HepG2 (cell line): ENCODE results near the gene PHRF1. TPM values are rescaled to one million over a fixed set of nuclear protein-coding genes. Genes with fewer than 3 reads are reported as not detected.

ENCODE experiments used
- ARID4A ChIP-seq: sonication (generic); formaldehyde crosslinking; IDR thresholded peaks from 2 replicates; pipeline ENCODE4 v1.5.0; 2020; ENCODE audit warnings: mild to moderate bottlenecking, missing genetic modification reagents, borderline replicate concordance
- BHLHE40 ChIP-seq: IDR thresholded peaks from 2 replicates; pipeline ENCODE4 v1.6.1; 2011; ENCODE audit warnings: low read length, improper control_type of control experiment
- HDAC1 ChIP-seq: sonication (generic); formaldehyde crosslinking; IDR thresholded peaks from 2 replicates; pipeline ENCODE4 v1.5.1; 2020; ENCODE audit warnings: mild to moderate bottlenecking, missing genetic modification reagents
- HDAC2 ChIP-seq: sonication (generic); formaldehyde crosslinking; IDR thresholded peaks from 2 replicates; pipeline ENCODE4 v1.4.0; 2020; ENCODE audit warnings: missing genetic modification reagents
- HES4 ChIP-seq: sonication (generic); formaldehyde crosslinking; IDR thresholded peaks from 2 replicates; pipeline ENCODE4 v1.9.0; 2021; ENCODE audit warnings: mild to moderate bottlenecking, missing genetic modification reagents, borderline replicate concordance
- JARID2 ChIP-seq: sonication (generic); formaldehyde crosslinking; IDR thresholded peaks from 2 replicates; pipeline ENCODE4 v1.8.1; 2023; ENCODE audit warnings: missing genetic modification reagents, inconsistent platforms; ENCODE audit not compliant: insufficient replicate concordance
- MEIS2 ChIP-seq: sonication (generic); formaldehyde crosslinking; IDR thresholded peaks from 2 replicates; pipeline ENCODE4 v1.9.0; 2021; ENCODE audit warnings: mild to moderate bottlenecking, missing genetic modification reagents
- PHF21A ChIP-seq: sonication (generic); formaldehyde crosslinking; IDR thresholded peaks from 2 replicates; pipeline ENCODE4 v1.5.0; 2020; ENCODE audit warnings: mild to moderate bottlenecking, missing genetic modification reagents
- SIN3B ChIP-seq: fragments of 150-350 bp; IDR thresholded peaks from 2 replicates; pipeline ENCODE4 v1.6.1; 2014; ENCODE audit warnings: low read length
- SNAPC5 ChIP-seq: sonication (generic); formaldehyde crosslinking; IDR thresholded peaks from 2 replicates; pipeline ENCODE4 v1.8.1; 2023; ENCODE audit warnings: mild to moderate bottlenecking, missing genetic modification reagents, borderline replicate concordance
- YEATS2 ChIP-seq: sonication (generic); formaldehyde crosslinking; IDR thresholded peaks from 2 replicates; pipeline ENCODE4 v1.4.0; 2020; ENCODE audit warnings: missing genetic modification reagents, borderline replicate concordance
- ZBTB21 ChIP-seq: sonication (generic); formaldehyde crosslinking; IDR thresholded peaks from 2 replicates; pipeline ENCODE4 v1.4.0; 2020; ENCODE audit warnings: missing genetic modification reagents
- ZNF160 ChIP-seq: sonication (generic); formaldehyde crosslinking; IDR thresholded peaks from 2 replicates; pipeline ENCODE4 v1.8.0; 2022; ENCODE audit warnings: mild to moderate bottlenecking, inconsistent platforms, missing genetic modification reagents
- ZNF205 ChIP-seq: IDR thresholded peaks from 2 replicates; pipeline ENCODE4 v1.6.1; 2018; ENCODE audit warnings: missing biosample characterization, missing genetic modification reagents
- ZNF484 ChIP-seq: sonication (generic); formaldehyde crosslinking; IDR thresholded peaks from 2 replicates; pipeline ENCODE4 v1.5.1; 2020; ENCODE audit warnings: mild to moderate bottlenecking, low read depth, missing genetic modification reagents, borderline replicate concordance
- ZNF878 ChIP-seq: sonication (generic); formaldehyde crosslinking; IDR thresholded peaks from 2 replicates; pipeline ENCODE4 v1.8.1; 2023; ENCODE audit warnings: mild to moderate bottlenecking, missing genetic modification reagents, moderate library complexity
- polyA plus RNA-seq, 8 experiments: library from polyadenylated mRNA; depleted of rRNA in 3 of 8; stranded (reverse) in 7 of 8; unstranded in 1 of 8; fragments of >200 nt; fragmentation: Illumina TruSeq in 4 of 8; extraction: Trizol in 4 of 8; gene quantifications; 2 replicates each; pipeline versions ENCODE4 v1.2.1 to v1.2.3, GENCODE V29; 2011 to 2016; ENCODE audit warnings: low read depth in 4 of 8, missing spikeins in 1 of 8, mixed read lengths in 1 of 8; ENCODE audit not compliant: insufficient read depth in 1 of 8
- total RNA-seq, 5 experiments: library from RNA; depleted of rRNA; stranded (reverse); fragments of >200 nt; fragmentation: Illumina TruSeq; extraction: Trizol; gene quantifications; 2 replicates each; pipeline ENCODE4 v1.2.3, GENCODE V29; 2016; ENCODE audit warnings: low read depth in 1 of 5
- TF ChIP-seq, protein P1 (sequence below): sonication (generic); formaldehyde crosslinking; IDR thresholded peaks from 2 replicates; pipeline ENCODE4 v1.5.1; 2020; ENCODE audit warnings: mild to moderate bottlenecking, missing genetic modification reagents, borderline replicate concordance
- TF ChIP-seq, protein P2 (sequence below): sonication (generic); formaldehyde crosslinking; IDR thresholded peaks from 2 replicates; pipeline ENCODE4 v1.4.0; 2020; ENCODE audit warnings: missing genetic modification reagents

PHRF1 gene
- total and polyA plus RNA-seq, 2 of the 13 experiments (the other 11 are each of a cell fraction or from before 2014, with no cell fraction given) = 8.2 to 16.7 TPM

DNA sequence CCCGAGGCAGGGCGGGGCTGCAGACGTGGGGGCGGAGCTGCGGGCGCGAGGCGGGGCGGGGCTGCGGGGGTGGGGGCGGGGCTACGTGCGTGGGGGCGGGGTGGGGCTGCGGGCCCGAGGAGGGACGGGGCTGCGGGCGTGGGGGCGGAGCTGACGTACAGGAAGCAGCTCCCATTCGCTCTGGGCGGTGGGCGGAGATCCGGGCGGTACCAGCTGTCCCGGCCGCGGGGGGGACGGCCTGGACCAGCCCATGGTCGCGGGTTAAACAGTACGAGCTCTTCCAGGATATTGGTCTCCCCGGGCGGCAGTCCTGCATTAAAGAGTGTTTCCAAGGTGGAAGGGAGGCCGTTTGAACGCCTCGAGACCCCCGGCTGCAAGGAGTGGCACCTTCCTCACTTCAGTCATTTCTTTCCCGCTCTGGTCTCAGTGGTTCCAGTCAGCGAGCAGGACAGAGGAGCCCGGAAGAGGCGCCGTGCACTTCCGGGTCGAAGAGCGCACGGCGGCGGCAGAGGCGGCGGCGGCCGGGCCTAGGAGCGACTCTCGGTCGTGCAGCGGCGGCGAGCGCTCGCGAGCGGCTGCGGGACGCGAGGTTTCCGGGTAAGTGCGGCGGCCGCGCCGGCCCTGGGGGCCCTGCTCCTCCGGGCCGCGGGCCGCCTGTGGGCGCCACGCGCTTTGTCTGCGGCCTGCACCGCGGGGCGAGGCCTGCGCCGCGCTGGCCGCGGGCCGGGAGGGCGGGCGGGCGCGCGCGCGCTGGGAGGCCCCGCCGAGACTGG is at the start of gene PHRF1 (continued):
- TF ChIP-seq ARID4A (no peak), ZNF160 (CRISPR knock-in tag) (0 out of 2 replicates have a peak, but pooled peaks have one; percentile 60), MEIS2 (CRISPR knock-in tag) (0 out of 2 replicates have a peak, but pooled peaks have one; percentile 42), BHLHE40 (peak; percentile 96), HDAC2 (CRISPR knock-in tag) (peak; percentile 39; the same call in 1 of the 2 replicates), HES4 (0 out of 2 replicates have a peak, but pooled peaks have one; percentile 21), YEATS2 (CRISPR knock-in tag) (peak; percentile 45; the same call in 1 of the 2 replicates), PHF21A (CRISPR knock-in tag) (no peak), HDAC1 (peak; percentile 38), ZNF878 (CRISPR knock-in tag) (0 out of 2 replicates have a peak, but pooled peaks have one; percentile 42), ZNF484 (CRISPR knock-in tag) (0 out of 2 replicates have a peak, but pooled peaks have one; percentile 45), JARID2 (peak; percentile 63), ZNF205 (CRISPR knock-in tag) (peak; percentile 70), SNAPC5 (CRISPR knock-in tag) (no peak), SIN3B (no peak), ZBTB21 (0 out of 2 replicates have a peak, but pooled peaks have one; percentile 23)
- TF ChIP-seq, protein P1, sequence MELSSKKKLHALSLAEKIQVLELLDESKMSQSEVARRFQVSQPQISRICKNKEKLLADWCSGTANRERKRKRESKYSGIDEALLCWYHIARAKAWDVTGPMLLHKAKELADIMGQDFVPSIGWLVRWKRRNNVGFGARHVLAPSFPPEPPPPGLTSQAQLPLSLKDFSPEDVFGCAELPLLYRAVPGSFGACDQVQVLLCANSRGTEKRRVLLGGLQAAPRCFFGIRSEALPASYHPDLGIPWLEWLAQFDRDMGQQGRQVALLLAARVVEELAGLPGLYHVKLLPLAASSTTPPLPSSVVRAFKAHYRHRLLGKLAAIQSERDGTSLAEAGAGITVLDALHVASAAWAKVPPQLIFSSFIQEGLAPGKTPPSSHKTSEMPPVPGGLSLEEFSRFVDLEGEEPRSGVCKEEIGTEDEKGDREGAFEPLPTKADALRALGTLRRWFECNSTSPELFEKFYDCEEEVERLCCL = no peak
- TF ChIP-seq, protein P2, sequence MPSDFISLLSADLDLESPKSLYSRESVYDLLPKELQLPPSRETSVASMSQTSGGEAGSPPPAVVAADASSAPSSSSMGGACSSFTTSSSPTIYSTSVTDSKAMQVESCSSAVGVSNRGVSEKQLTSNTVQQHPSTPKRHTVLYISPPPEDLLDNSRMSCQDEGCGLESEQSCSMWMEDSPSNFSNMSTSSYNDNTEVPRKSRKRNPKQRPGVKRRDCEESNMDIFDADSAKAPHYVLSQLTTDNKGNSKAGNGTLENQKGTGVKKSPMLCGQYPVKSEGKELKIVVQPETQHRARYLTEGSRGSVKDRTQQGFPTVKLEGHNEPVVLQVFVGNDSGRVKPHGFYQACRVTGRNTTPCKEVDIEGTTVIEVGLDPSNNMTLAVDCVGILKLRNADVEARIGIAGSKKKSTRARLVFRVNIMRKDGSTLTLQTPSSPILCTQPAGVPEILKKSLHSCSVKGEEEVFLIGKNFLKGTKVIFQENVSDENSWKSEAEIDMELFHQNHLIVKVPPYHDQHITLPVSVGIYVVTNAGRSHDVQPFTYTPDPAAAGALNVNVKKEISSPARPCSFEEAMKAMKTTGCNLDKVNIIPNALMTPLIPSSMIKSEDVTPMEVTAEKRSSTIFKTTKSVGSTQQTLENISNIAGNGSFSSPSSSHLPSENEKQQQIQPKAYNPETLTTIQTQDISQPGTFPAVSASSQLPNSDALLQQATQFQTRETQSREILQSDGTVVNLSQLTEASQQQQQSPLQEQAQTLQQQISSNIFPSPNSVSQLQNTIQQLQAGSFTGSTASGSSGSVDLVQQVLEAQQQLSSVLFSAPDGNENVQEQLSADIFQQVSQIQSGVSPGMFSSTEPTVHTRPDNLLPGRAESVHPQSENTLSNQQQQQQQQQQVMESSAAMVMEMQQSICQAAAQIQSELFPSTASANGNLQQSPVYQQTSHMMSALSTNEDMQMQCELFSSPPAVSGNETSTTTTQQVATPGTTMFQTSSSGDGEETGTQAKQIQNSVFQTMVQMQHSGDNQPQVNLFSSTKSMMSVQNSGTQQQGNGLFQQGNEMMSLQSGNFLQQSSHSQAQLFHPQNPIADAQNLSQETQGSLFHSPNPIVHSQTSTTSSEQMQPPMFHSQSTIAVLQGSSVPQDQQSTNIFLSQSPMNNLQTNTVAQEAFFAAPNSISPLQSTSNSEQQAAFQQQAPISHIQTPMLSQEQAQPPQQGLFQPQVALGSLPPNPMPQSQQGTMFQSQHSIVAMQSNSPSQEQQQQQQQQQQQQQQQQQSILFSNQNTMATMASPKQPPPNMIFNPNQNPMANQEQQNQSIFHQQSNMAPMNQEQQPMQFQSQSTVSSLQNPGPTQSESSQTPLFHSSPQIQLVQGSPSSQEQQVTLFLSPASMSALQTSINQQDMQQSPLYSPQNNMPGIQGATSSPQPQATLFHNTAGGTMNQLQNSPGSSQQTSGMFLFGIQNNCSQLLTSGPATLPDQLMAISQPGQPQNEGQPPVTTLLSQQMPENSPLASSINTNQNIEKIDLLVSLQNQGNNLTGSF (CRISPR knock-in tag) = 0 out of 2 replicates have a peak, but pooled peaks have one; percentile 42
